Heart right ventricle (tissue), 16 donors: ENCODE results near the gene REEP1. TPM values are rescaled to one million over a fixed set of nuclear protein-coding genes. Genes with fewer than 3 reads are reported as not detected.
A peak's percentile ranks its signal among the peaks of the same experiment; 100 is the strongest.
"Not testable (repeated sequence)": the region's sequence is repeated elsewhere in the genome, so short reads cannot be mapped to it uniquely, and the experiment has no call there.

Experiments used
- ATAC-seq, 8 donors: fragments of 200-7000 bp; cut with Tn5 transposase; one replicate each; pipeline ENCODE4 v1.9.1; 2020; ENCODE audit warnings: mild to moderate bottlenecking in 8 of 8, moderate library complexity in 8 of 8, moderate number of reproducible peaks in 1 of 8
- DNase-seq, 2 donors: peaks; one replicate each; pipeline ENCODE4 v3.0.0-alpha.2; 2020
- H3K27ac ChIP-seq, 10 donors: fragments of 200-600 bp; sonication (generic) in 2 of 10; one replicate each; pipeline versions ENCODE4 v1.5.0 to v1.8.0; 2020 to 2022; ENCODE audit warnings: mild to moderate bottlenecking in 3 of 10
- H3K27me3 ChIP-seq, 7 donors: fragments of 200-600 bp; one replicate each; pipeline ENCODE4 v1.8.0; 2021 to 2022; ENCODE audit warnings: mild to moderate bottlenecking in 2 of 7
- H3K36me3 ChIP-seq, 9 donors: fragments of 200-600 bp; sonication (generic) in 1 of 9; one replicate each; pipeline versions ENCODE4 v1.5.0 to v1.8.0; 2020 to 2022; ENCODE audit warnings: mild to moderate bottlenecking in 2 of 9
- H3K4me1 ChIP-seq, 9 donors: fragments of 200-600 bp; sonication (generic) in 1 of 9; one replicate each; pipeline versions ENCODE4 v1.5.0 to v1.8.0; 2020 to 2022; ENCODE audit warnings: mild to moderate bottlenecking in 4 of 9
- H3K4me3 ChIP-seq, 10 donors: fragments of 200-600 bp; sonication (generic) in 2 of 10; one replicate each; pipeline versions ENCODE4 v1.5.0 to v1.8.0; 2020 to 2022; ENCODE audit warnings: mild to moderate bottlenecking in 7 of 10, moderate library complexity in 2 of 10
- H3K9me3 ChIP-seq, 11 donors: fragments of 200-600 bp in 10 of 11; sonication (generic) in 2 of 11; one replicate each; pipeline versions ENCODE4 v1.5.0 to v1.8.0; 2013 to 2022; ENCODE audit warnings: mild to moderate bottlenecking in 2 of 11, control low read depth in 1 of 11, moderate library complexity in 1 of 11
- WGBS, 2 donors: extraction: QIAGEN DNeasy Blood & Tissue Kit; methylation state at CpG; one replicate each; pipeline ENCODE4 v1.1.7; 2013; ENCODE audit warnings: inconsistent platforms in 1 of 2; 5-methylcytosine and 5-hydroxymethylcytosine counted together
- intact Hi-C, 10 donors: fragments of 100-400 bp; cut with DNase I; formaldehyde crosslinking; loops; one replicate each; pipeline versions ENCODE4 v1.11.1 to v1.14.2; 2022
- polyA plus RNA-seq, 2 donors: library from polyadenylated mRNA; stranded (reverse); fragments of 200-250 nt; gene quantifications; one replicate each; pipeline ENCODE4 v1.2.3, GENCODE V29; 2013
- total RNA-seq, 10 donors: library from RNA; stranded (reverse); fragmentation: NEBNext Ultra II Directional in 3 of 10; extraction: Animal tissue kit (Norgen Biotek cat#: 25700) in 3 of 10; gene quantifications; one replicate each; pipeline versions ENCODE4 v1.2.1 to v1.2.4, GENCODE V29; 2021 to 2023
- TF ChIP-seq, protein P1 (sequence below), 9 donors: fragments of 200-600 bp; sonication (generic) in 2 of 9; IDR thresholded peaks; one replicate each; pipeline versions ENCODE4 v1.5.0 to v1.8.0; 2021 to 2022; ENCODE audit warnings: antibody characterized with exemption in 9 of 9, mild to moderate bottlenecking in 5 of 9, moderate library complexity in 1 of 9
- donor health status: Arrhythmogenic right ventricular cardiomyopathy.
- donor health status: ischemic (EF 13 %, LVEDD 7.1; RV severe dilation, severe dysfunction).
- donor health status: healthy with polysubstance abuse.
- donor health status: DM: no; HTN: yes; CAD: no.
- donor health status: DM: no; HTN: no; CAD: no.
- donor health status: ischemic (EF 25% LVEDD 6.9; RV normal size, moderate dysfunction).
- donor health status: ischemic (EF 25% LVEDD 5.7; RV mildly dilated, moderate dysfunction).
- donor health status: healthy.
- donor health status: DM: yes; HTN: yes; CAD: no.
- donor health status: Ischemic cardiomyopathy.
- donor health status: ischemic (EF 35%, LVEDD 5.7; RV mildly dilated, moderate dysfunction).
- donor health status: nonischemic (EF 11% LVEDD 7.7; RV severe dilation, severe dysfunction).
- donor health status: DM: yes; HTN: yes; CAD: no.
- donor health status: PGD.
- donor health status: ischemic (EF 29% LVEDD 5.4; RV normal size, mild dysfunction).
- donor health status: nonischemic (EF 23%, LVEDD 6.1; RV moderate dilation, normal function).

Gene REEP1
- total and polyA plus RNA-seq, 12 donors: 15.2 to 30.5 (median 25.6) TPM

DNA sequence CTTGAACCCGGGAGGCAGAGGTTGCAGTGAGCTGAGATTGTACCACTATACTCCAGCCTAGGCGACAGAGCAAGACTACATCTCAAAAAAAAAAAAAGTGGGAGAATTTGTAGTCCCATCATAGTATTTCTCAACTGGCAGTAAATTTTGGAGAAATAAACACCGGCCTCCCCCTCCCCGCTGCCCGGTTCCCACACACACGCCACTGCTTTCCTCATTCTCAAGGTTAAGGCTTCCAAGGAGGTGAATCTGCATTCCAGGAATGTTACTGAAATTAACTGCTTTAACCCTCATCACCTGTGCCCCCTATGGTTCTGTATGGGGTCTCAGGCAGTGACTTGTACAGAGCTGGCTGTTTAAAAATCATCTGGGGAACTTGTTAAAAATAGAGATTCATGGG lies 88.2 kb downstream of the REEP1 start:
- intact Hi-C loops: loop anchor here in 1 of 10 donors (5.0 kb wide), 1 partner anchor 33 kb away; no protein-coding TSS in a partner anchor
- H3K4me3 ChIP-seq: no peak overlapping the region
- H3K36me3 ChIP-seq: peaks cover 0 to 9% (median 0%) of the 10 kb centered on the region in 9 donors
- TF ChIP-seq, protein P1, sequence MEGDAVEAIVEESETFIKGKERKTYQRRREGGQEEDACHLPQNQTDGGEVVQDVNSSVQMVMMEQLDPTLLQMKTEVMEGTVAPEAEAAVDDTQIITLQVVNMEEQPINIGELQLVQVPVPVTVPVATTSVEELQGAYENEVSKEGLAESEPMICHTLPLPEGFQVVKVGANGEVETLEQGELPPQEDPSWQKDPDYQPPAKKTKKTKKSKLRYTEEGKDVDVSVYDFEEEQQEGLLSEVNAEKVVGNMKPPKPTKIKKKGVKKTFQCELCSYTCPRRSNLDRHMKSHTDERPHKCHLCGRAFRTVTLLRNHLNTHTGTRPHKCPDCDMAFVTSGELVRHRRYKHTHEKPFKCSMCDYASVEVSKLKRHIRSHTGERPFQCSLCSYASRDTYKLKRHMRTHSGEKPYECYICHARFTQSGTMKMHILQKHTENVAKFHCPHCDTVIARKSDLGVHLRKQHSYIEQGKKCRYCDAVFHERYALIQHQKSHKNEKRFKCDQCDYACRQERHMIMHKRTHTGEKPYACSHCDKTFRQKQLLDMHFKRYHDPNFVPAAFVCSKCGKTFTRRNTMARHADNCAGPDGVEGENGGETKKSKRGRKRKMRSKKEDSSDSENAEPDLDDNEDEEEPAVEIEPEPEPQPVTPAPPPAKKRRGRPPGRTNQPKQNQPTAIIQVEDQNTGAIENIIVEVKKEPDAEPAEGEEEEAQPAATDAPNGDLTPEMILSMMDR (IDR thresholded peaks at IDR 0.05): no peak
- DNase-seq (no peak), ATAC-seq (peak in 1 of 8 donors; percentile 21)
- H3K9me3 ChIP-seq: peaks cover 0 to 6% (median 0%) of the 10 kb centered on the region in 11 donors
- no peaks in the 10 kb centered on the region for H3K27me3 ChIP-seq
- H3K27ac ChIP-seq: peak overlapping the region in 5 of 10 donors; percentile 0 to 64 (median 35)
- 87 to 91% methylated on average over 6 of the region's 6 CpGs for WGBS, 2 donors
- H3K4me1 ChIP-seq: peaks cover under 1 to 54% (median 15%) of the 10 kb centered on the region in 9 donors

DNA sequence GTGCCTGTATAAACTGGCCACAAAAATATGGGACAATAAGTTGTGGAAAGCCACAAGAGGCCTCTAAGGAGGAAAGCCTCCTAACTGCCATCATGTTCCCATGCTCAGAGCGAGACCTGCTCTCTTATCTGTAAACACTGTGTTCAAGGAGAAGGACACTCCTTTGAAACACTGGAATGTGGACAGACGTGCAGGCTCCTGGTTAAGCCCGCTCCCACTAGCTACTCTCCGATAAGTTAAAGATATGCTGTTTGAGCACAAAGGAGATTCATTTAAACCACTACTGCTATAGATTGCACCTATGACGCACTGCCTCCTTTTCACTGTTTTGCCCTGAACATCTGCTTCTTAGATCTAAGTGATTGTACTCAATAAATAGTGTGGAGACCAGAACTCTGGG lies 92.2 kb downstream of the REEP1 start:
- WGBS, 2 donors: 53 to 56% methylated on average over 5 of the region's 5 CpGs
- H3K4me1 ChIP-seq: peaks cover 0 to 31% (median 9%) of the 10 kb centered on the region in 9 donors

DNA sequence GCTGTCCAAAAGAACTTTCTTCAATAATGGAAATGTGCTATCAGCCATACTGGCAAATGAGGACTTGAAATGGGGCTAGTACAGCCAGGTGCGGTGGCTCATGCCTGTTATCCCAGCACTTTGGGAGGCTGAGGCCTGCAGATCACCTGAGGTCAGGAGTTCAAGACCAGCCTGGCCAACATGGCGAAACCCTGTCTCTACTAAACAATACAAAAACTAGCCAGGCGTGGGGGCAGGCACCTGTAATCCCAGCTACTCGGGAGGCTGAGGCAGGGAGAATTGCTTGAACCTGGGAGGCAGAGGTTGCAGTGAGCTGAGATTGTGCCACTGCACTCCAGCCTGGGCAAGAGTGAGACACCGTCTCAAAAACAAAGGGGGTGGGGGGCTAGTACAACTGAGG lies 92.6 kb downstream of the REEP1 start:
- not testable (repeated sequence) for DNase-seq, H3K9me3 ChIP-seq, H3K4me3 ChIP-seq, H3K36me3 ChIP-seq, H3K27me3 ChIP-seq, ATAC-seq
- H3K27ac ChIP-seq: peak overlapping the region in 1 of 10 donors; percentile 31
- peaks cover 0 to 27% (median 9%) of the 10 kb centered on the region in 9 donors for H3K4me1 ChIP-seq
- intact Hi-C loops: loop anchor here in 1 of 10 donors (5.0 kb wide), 1 partner anchor 38 kb away; no protein-coding TSS in a partner anchor
- 94 to 97% methylated on average over 5 of the region's 5 CpGs for WGBS, 2 donors

More for the DNA sequence above, 92.2 kb downstream of the REEP1 start:
- not testable (repeated sequence) for H3K36me3 ChIP-seq, ATAC-seq, H3K27me3 ChIP-seq, H3K4me3 ChIP-seq, H3K27ac ChIP-seq, H3K9me3 ChIP-seq, DNase-seq
- intact Hi-C loops: loop anchor here in 1 of 10 donors (5.0 kb wide), 1 partner anchor 37 kb away; no protein-coding TSS in a partner anchor

DNA sequence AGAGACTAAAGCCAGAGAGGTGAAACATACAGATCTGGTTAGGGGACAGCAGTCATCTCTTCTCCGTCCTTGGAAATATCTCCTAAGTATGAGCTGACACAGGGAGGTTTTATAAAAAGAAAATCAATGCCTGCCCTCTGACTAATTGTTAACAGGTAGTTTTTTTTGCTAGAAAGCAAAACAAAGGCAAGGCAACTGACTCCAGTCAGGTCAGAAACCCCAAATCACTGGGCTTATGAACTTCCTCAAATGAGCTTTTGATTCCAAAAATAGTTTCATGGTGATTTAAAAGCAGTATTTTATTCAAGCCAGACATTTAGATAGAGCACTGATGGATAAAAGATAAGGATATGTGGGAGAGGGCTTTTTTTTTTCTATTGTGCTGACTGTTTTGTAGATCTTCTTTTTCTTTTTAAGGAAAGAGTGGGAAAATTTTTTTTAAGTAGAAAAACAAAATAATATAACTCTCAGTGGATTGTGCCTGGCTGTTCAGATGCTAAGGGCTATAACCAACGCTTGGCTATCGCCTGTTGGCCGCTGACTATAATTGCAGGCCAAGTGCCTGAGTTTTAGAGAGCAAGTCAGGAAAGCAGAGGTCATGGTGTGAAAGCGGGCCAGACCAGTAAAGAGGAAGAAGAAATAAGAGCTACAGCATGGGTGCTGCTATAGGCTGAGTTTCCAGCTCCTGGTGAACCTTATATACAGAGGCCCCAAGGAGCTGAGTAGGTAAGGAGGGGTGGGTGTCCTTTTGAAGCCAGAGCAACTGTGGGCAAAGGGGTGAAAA lies 93.3 kb downstream of the REEP1 start:
- Histone ChIP-seq H3K9me3 (peaks cover 0 to 6% (median 0%) of the 10 kb centered on the region in 11 donors), H3K4me1 (peaks cover 0 to 23% (median 11%) of the 10 kb centered on the region in 9 donors), H3K27me3 (no peaks in the 10 kb centered on the region), H3K4me3 (no peak overlapping the region), H3K27ac (peak overlapping the region in 2 of 10 donors; percentile 3 to 31), H3K36me3 (no peaks in the 10 kb centered on the region)
- intact Hi-C loops: no loop called here
- TF ChIP-seq, protein P1 (IDR thresholded peaks at IDR 0.05): no peak
- no peak for DNase-seq
- WGBS, 2 donors: 78 to 85% methylated on average over 5 of the region's 5 CpGs
- ATAC-seq: peak in 1 of 8 donors; percentile 16

DNA sequence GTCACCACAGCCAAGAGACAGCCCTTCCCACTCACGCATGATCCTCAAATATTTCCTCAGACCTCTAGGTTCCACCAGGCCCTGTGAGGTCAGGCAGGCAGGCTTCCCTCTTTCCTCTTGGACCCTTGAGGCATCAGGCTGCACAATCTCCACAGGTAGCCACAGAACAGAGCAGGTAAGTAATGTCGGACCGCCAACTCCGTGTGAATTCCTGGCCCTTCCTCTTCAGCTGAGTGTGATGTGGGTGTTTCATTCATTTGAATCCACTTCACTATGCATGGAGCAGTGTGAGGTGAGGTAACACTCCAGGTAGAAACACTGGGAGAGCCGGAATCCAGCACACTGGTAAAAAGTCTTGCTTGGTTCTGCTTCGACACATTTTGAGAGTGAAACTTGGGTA lies 94.2 kb downstream of the REEP1 start:
- Histone ChIP-seq H3K36me3 (no peaks in the 10 kb centered on the region), H3K27ac (no peak overlapping the region), H3K9me3 (peaks cover 0 to 6% (median 0%) of the 10 kb centered on the region in 11 donors), H3K27me3 (no peaks in the 10 kb centered on the region), H3K4me1 (peaks cover 0 to 19% (median 10%) of the 10 kb centered on the region in 9 donors), H3K4me3 (no peak overlapping the region)
- TF ChIP-seq, protein P1 (IDR thresholded peaks at IDR 0.05): no peak
- WGBS, 2 donors: 87 to 92% methylated on average over 6 of the region's 6 CpGs
- ATAC-seq (no peak), DNase-seq (no peak)
- intact Hi-C loops: no loop called here
